ENCODE data around the gene ABCC1.

DNA sequence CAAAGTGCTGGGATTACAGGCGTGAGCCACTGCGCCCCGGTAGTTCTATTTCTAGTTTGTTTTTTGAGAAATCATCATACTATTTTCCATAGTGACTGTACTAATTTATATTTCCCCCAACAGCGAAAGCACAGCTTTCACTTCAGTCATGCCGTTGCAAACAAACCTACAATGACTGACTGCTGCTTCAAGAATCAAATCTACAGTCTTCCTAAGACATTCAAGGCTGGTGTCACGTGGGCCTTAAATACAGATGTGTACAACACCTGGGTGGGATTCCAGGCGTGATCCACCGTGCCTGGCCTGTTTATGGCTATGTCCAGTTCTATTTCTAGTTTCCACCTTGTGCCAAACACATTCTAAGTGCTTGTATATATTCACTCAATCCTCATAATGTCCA lies 201.9 kb downstream of the ABCC1 start:
- TF ChIP-seq CEBPB (IDR thresholded peaks at IDR 0.05; ENCODE audit: low read depth, low read length) (no peak), MXI1 (IDR thresholded peaks at IDR 0.05; ENCODE audit: borderline replicate concordance, low read depth, low read length) (no peak), SMC3 (IDR thresholded peaks at IDR 0.05; ENCODE audit: low read depth, low read length) (no peak), POLR2A (IDR thresholded peaks at IDR 0.05; ENCODE audit: low read depth, low read length) (no peak), MAZ (IDR thresholded peaks at IDR 0.05; ENCODE audit: borderline replicate concordance, low read depth, low read length) (no peak), MAFK (IDR thresholded peaks at IDR 0.05; ENCODE audit: low read depth, low read length) (no peak), RAD21 (IDR thresholded peaks at IDR 0.05; ENCODE audit: low read length) (no peak), BHLHE40 (IDR thresholded peaks at IDR 0.05; ENCODE audit: low read depth, low read length) (no peak), FOS (IDR thresholded peaks at IDR 0.05; ENCODE audit: low read depth, low read length) (no peak), NFE2L2 (IDR thresholded peaks at IDR 0.05; ENCODE audit: low read depth, low read length) (no peak)
- TF ChIP-seq, protein P1, sequence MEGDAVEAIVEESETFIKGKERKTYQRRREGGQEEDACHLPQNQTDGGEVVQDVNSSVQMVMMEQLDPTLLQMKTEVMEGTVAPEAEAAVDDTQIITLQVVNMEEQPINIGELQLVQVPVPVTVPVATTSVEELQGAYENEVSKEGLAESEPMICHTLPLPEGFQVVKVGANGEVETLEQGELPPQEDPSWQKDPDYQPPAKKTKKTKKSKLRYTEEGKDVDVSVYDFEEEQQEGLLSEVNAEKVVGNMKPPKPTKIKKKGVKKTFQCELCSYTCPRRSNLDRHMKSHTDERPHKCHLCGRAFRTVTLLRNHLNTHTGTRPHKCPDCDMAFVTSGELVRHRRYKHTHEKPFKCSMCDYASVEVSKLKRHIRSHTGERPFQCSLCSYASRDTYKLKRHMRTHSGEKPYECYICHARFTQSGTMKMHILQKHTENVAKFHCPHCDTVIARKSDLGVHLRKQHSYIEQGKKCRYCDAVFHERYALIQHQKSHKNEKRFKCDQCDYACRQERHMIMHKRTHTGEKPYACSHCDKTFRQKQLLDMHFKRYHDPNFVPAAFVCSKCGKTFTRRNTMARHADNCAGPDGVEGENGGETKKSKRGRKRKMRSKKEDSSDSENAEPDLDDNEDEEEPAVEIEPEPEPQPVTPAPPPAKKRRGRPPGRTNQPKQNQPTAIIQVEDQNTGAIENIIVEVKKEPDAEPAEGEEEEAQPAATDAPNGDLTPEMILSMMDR (conservative IDR thresholded peaks at IDR 0.05; ENCODE audit: low read depth, low read length): no peak
- TF ChIP-seq, protein P2, sequence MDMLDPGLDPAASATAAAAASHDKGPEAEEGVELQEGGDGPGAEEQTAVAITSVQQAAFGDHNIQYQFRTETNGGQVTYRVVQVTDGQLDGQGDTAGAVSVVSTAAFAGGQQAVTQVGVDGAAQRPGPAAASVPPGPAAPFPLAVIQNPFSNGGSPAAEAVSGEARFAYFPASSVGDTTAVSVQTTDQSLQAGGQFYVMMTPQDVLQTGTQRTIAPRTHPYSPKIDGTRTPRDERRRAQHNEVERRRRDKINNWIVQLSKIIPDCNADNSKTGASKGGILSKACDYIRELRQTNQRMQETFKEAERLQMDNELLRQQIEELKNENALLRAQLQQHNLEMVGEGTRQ (IDR thresholded peaks at IDR 0.05; ENCODE audit: low read depth, low read length): peak; percentile 51
- TF ChIP-seq, protein P3, sequence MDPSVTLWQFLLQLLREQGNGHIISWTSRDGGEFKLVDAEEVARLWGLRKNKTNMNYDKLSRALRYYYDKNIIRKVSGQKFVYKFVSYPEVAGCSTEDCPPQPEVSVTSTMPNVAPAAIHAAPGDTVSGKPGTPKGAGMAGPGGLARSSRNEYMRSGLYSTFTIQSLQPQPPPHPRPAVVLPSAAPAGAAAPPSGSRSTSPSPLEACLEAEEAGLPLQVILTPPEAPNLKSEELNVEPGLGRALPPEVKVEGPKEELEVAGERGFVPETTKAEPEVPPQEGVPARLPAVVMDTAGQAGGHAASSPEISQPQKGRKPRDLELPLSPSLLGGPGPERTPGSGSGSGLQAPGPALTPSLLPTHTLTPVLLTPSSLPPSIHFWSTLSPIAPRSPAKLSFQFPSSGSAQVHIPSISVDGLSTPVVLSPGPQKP (IDR thresholded peaks at IDR 0.05; ENCODE audit: borderline replicate concordance, low read depth, low read length): no peak

Measured in IMR-90 (cell line).